ENCODE data around the gene ZRANB1.

Gene ZRANB1

GRCh38 chr10:124994573-124995473 lies 52.9 kb downstream of the ZRANB1 start:
- DNase-seq (ENCODE audit: insufficient read length, low spot score): no peak
- no peak for FAIRE-seq
- no peak for TF ChIP-seq POLR2AphosphoS5 (IDR thresholded peaks at IDR 0.05; ENCODE audit: low read depth, low read length)
- TF ChIP-seq PAX5 (IDR thresholded peaks at IDR 0.05; ENCODE audit: insufficient read depth, low read length, severe bottlenecking): no peak
- TF ChIP-seq SPI1 (IDR thresholded peaks at IDR 0.05; ENCODE audit: low read depth, low read length): no peak
- TF ChIP-seq TAF1 (IDR thresholded peaks at IDR 0.05; ENCODE audit: low read depth, low read length): no peak
- no peak for TF ChIP-seq POU2F2 (IDR thresholded peaks at IDR 0.05; ENCODE audit: low read depth, low read length)
- no peak for TF ChIP-seq POLR2A (IDR thresholded peaks at IDR 0.05; ENCODE audit: low read depth, low read length)

GRCh38 chr10:124995605-124996004 lies 53.7 kb downstream of the ZRANB1 start:
- FAIRE-seq (no peak), DNase-seq (ENCODE audit: insufficient read length, low spot score) (no peak)
- no peak for TF ChIP-seq PAX5 (IDR thresholded peaks at IDR 0.05; ENCODE audit: insufficient read depth, low read length, severe bottlenecking)
- no peak for TF ChIP-seq POLR2A (IDR thresholded peaks at IDR 0.05; ENCODE audit: low read depth, low read length)
- no peak for TF ChIP-seq POU2F2 (IDR thresholded peaks at IDR 0.05; ENCODE audit: low read depth, low read length)
- no peak for TF ChIP-seq TAF1 (IDR thresholded peaks at IDR 0.05; ENCODE audit: low read depth, low read length)
- no peak for TF ChIP-seq SPI1 (IDR thresholded peaks at IDR 0.05; ENCODE audit: low read depth, low read length)
- no peak for TF ChIP-seq POLR2AphosphoS5 (IDR thresholded peaks at IDR 0.05; ENCODE audit: low read depth, low read length)

DNA sequence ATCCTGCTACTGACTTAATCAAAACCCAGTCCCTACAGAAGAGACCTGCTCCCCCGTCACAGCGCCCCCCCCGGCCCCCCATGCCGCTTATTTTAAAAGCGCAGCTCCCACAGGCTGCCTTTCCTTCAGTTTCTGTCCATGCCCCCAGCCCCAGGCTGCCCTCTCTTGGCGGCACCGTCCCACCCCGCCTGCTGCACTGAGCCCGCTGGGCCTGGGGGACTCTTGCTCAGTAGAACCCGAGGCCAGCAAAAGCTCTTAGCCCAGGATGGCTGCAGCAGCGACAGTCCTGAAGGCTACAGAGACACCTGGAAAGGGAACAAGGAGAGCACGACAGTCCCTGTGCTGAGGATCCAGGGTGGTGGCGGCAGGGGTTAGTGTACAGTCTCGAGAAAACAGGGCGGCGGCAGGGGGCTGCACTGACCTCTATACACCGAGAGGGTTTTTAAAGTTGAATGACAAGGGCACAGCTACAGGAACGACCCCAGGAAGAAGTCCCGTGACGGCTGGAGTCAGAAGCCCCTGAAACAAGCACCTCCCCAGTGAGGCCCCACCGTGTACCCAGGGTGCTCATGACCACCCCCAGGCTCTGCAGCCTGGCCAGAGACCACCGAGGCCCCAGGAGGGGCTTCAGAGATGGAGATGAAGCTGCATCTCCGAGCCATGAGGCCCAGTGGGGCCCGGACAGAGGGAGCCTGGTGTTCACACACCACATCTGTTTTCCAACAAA lies 54.4 kb downstream of the ZRANB1 start:
- no peak for FAIRE-seq
- DNase-seq (ENCODE audit: insufficient read length, low spot score): no peak

DNA sequence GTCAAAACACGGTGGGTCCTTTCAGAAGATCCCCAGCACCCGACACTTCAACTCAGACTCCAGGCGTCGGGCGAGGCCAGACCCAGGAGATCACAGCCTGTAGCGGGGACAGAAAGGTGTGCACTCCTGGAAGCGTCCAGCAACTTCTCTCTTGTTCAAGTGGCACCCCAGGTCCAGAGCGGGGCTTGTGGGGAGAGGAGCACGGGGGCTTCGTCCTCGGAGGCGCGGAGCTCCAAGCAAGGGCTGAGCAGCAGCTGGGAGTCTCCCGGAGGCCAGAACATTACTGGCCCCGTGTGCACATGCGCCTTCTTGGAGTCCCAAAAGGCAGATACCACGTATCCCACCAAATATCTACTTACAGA lies 54.9 kb downstream of the ZRANB1 start:
- FAIRE-seq (no peak), DNase-seq (ENCODE audit: insufficient read length, low spot score) (no peak)
- TF ChIP-seq SPI1 (IDR thresholded peaks at IDR 0.05; ENCODE audit: low read depth, low read length): no peak
- TF ChIP-seq POLR2A (IDR thresholded peaks at IDR 0.05; ENCODE audit: low read depth, low read length): no peak
- TF ChIP-seq PAX5 (IDR thresholded peaks at IDR 0.05; ENCODE audit: insufficient read depth, low read length, severe bottlenecking): no peak
- no peak for TF ChIP-seq POLR2AphosphoS5 (IDR thresholded peaks at IDR 0.05; ENCODE audit: low read depth, low read length)
- no peak for TF ChIP-seq POU2F2 (IDR thresholded peaks at IDR 0.05; ENCODE audit: low read depth, low read length)
- TF ChIP-seq TAF1 (IDR thresholded peaks at IDR 0.05; ENCODE audit: low read depth, low read length): no peak

More for the DNA sequence above, 54.4 kb downstream of the ZRANB1 start:
- TF ChIP-seq POLR2A (IDR thresholded peaks at IDR 0.05; ENCODE audit: low read depth, low read length) (no peak), POU2F2 (IDR thresholded peaks at IDR 0.05; ENCODE audit: low read depth, low read length) (no peak), SPI1 (IDR thresholded peaks at IDR 0.05; ENCODE audit: low read depth, low read length) (no peak), PAX5 (IDR thresholded peaks at IDR 0.05; ENCODE audit: insufficient read depth, low read length, severe bottlenecking) (no peak), TAF1 (IDR thresholded peaks at IDR 0.05; ENCODE audit: low read depth, low read length) (no peak), POLR2AphosphoS5 (IDR thresholded peaks at IDR 0.05; ENCODE audit: low read depth, low read length) (no peak)

DNA sequence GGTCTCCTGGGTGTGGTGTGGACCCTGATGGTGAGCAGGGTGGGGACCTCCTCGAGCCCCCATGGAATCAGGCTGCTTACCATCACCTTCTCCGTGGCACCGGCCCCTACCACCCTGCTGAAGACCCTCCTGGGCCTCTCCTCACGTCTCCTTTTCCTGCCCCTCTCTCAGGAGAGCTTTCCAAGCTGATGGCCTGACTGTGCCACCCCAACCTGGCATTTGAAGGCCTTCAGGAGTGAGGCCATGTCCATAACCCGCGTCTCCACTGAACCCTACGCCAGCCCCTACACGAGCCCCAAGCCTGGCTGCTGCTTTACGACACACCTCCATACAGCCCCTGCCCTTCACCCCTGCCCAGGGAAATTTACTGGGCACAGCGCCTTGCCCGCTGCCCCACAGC lies 55.4 kb downstream of the ZRANB1 start:
- TF ChIP-seq POLR2A (IDR thresholded peaks at IDR 0.05; ENCODE audit: low read depth, low read length): no peak
- no peak for TF ChIP-seq SPI1 (IDR thresholded peaks at IDR 0.05; ENCODE audit: low read depth, low read length)
- no peak for TF ChIP-seq TAF1 (IDR thresholded peaks at IDR 0.05; ENCODE audit: low read depth, low read length)
- TF ChIP-seq PAX5 (IDR thresholded peaks at IDR 0.05; ENCODE audit: insufficient read depth, low read length, severe bottlenecking): no peak
- TF ChIP-seq POU2F2 (IDR thresholded peaks at IDR 0.05; ENCODE audit: low read depth, low read length): no peak
- no peak for TF ChIP-seq POLR2AphosphoS5 (IDR thresholded peaks at IDR 0.05; ENCODE audit: low read depth, low read length)
- FAIRE-seq (no peak), DNase-seq (ENCODE audit: insufficient read length, low spot score) (peak; percentile 14)

GRCh38 chr10:124997771-124998623 lies 56.1 kb downstream of the ZRANB1 start:
- no peak for TF ChIP-seq PAX5 (IDR thresholded peaks at IDR 0.05; ENCODE audit: insufficient read depth, low read length, severe bottlenecking)
- TF ChIP-seq POLR2A (IDR thresholded peaks at IDR 0.05; ENCODE audit: low read depth, low read length): no peak
- FAIRE-seq (no peak), DNase-seq (ENCODE audit: insufficient read length, low spot score) (peak; percentile 6)

- no peak for TF ChIP-seq TAF1 (IDR thresholded peaks at IDR 0.05; ENCODE audit: low read depth, low read length)
- TF ChIP-seq POU2F2 (IDR thresholded peaks at IDR 0.05; ENCODE audit: low read depth, low read length): no peak
- TF ChIP-seq POLR2AphosphoS5 (IDR thresholded peaks at IDR 0.05; ENCODE audit: low read depth, low read length): no peak
- TF ChIP-seq SPI1 (IDR thresholded peaks at IDR 0.05; ENCODE audit: low read depth, low read length): no peak
- TF ChIP-seq POLR2A (IDR thresholded peaks at IDR 0.05; ENCODE audit: low read depth, low read length): no peak
- no peak for TF ChIP-seq PAX5 (IDR thresholded peaks at IDR 0.05; ENCODE audit: insufficient read depth, low read length, severe bottlenecking)
- FAIRE-seq (no peak), DNase-seq (ENCODE audit: insufficient read length, low spot score) (peak; percentile 21)
Measured at GRCh38 chr10:124998624-124999291, 56.8 kb downstream of the ZRANB1 start.
